OCI-LY7 (cell line): ENCODE measurements around the gene SPNS2. TPM values are rescaled to one million over a fixed set of nuclear protein-coding genes. Genes with fewer than 3 reads are reported as not detected.

Experiments
- BruUV-seq: library from RNA; stranded (reverse); fragments of 400-500 nt; replicated peaks from 2 replicates; lab custom pipeline; 2021; lab: Mats Ljungman, UMichigan
- CTCF ChIA-PET: fragments of 300-600 bp; sonication (Branson Sonifier 250); formaldehyde crosslinking; loops from one replicate; lab custom pipeline; 2022; ENCODE audit warnings: antibody characterized with exemption; ENCODE audit not compliant: unreplicated experiment; lab: Charles Lee
- POLR2A ChIA-PET: fragments of 300-600 bp; sonication (Branson Sonifier 250); formaldehyde crosslinking; loops from one replicate; lab custom pipeline; 2022; ENCODE audit warnings: antibody characterized with exemption; lab: Charles Lee
- DNase-seq: peaks from one replicate; pipeline ENCODE4 v3.0.0-alpha.2; 2015; ENCODE audit warnings: low spot score
- H2AFZ ChIP-seq: fragments of 200-600 bp; sonication (generic), shearing (Covaris generic); 2 replicates; pipeline ENCODE4 v1.6.1; 2014; ENCODE audit warnings: mild to moderate bottlenecking, antibody characterized with exemption, low read length, moderate library complexity
- H3K27ac ChIP-seq: fragments of 200-600 bp; sonication (generic); 2 replicates; pipeline ENCODE4 v1.5.1; 2014; ENCODE audit warnings: mixed run types, low read depth, mild to moderate bottlenecking, moderate library complexity, low read length, inconsistent platforms; ENCODE audit not compliant: poor library complexity, severe bottlenecking
- H3K36me3 ChIP-seq: fragments of 200-600 bp; sonication (generic); 2 replicates; pipeline ENCODE4 v1.6.1; 2014; ENCODE audit warnings: mild to moderate bottlenecking, antibody characterized with exemption, low read length, moderate library complexity, mixed read lengths; ENCODE audit not compliant: insufficient read depth
- H3K4me1 ChIP-seq: fragments of 200-600 bp; sonication (generic); 2 replicates; pipeline ENCODE4 v1.5.1; 2014; ENCODE audit warnings: mild to moderate bottlenecking, low read length; ENCODE audit not compliant: insufficient read depth, poor library complexity, severe bottlenecking
- H3K4me2 ChIP-seq: fragments of 200-600 bp; sonication (generic); 2 replicates; pipeline ENCODE4 v1.6.1; 2014; ENCODE audit warnings: mild to moderate bottlenecking, low read length
- H3K4me3 ChIP-seq: fragments of 200-600 bp; sonication (generic); 2 replicates; pipeline ENCODE4 v1.5.1; 2014; ENCODE audit warnings: mild to moderate bottlenecking, low read depth, low read length; ENCODE audit not compliant: poor library complexity, severe bottlenecking
- H3K79me2 ChIP-seq: fragments of 200-600 bp; sonication (generic); 2 replicates; pipeline ENCODE4 v1.6.1; 2016; ENCODE audit warnings: low read depth, mild to moderate bottlenecking, low read length, moderate library complexity, mixed read lengths; ENCODE audit not compliant: insufficient read depth
- H3K9me2 ChIP-seq: fragments of 200-600 bp; sonication (generic); 2 replicates; pipeline ENCODE4 v1.6.1; 2016; ENCODE audit warnings: mild to moderate bottlenecking, low read length, mixed read lengths; ENCODE audit not compliant: insufficient read depth
- H3K9me3 ChIP-seq: fragments of 200-600 bp; sonication (generic); 2 replicates; pipeline ENCODE4 v1.6.1; 2014; ENCODE audit warnings: mild to moderate bottlenecking, mixed run types, low read length, mixed read lengths
- H4K20me1 ChIP-seq: fragments of 200-600 bp; sonication (generic); 2 replicates; pipeline ENCODE4 v1.6.1; 2014; ENCODE audit warnings: mild to moderate bottlenecking, antibody characterized with exemption, low read length, moderate library complexity, mixed read lengths; ENCODE audit not compliant: insufficient read depth
- CTCF ChIP-seq: fragments of 200-600 bp; sonication (generic); conservative IDR thresholded peaks from 2 replicates; pipeline ENCODE4 v1.5.1; 2014; ENCODE audit warnings: mild to moderate bottlenecking, antibody characterized with exemption, low read length, moderate library complexity, mixed read lengths
- EZH2phosphoT487 ChIP-seq: fragments of 200-600 bp; sonication (generic); IDR thresholded peaks from 2 replicates; pipeline ENCODE4 v1.6.1; 2018; ENCODE audit warnings: low read depth, borderline replicate concordance, mild to moderate bottlenecking, mixed run types, antibody characterized with exemption, low read length, moderate library complexity, mixed read lengths
- intact Hi-C: fragments of 100-400 bp; cut with micrococcal nuclease; formaldehyde crosslinking; loops from one replicate; pipeline ENCODE4 v1.10.0; 2022; ENCODE audit not compliant: unreplicated experiment
- total RNA-seq, 2 experiments: library from RNA; depleted of rRNA in 1 of 2; stranded (reverse); fragments of >200 nt in 1 of 2; shearing (Covaris generic) in 1 of 2; gene quantifications; 2 replicates each; pipeline ENCODE4 v1.2.3, GENCODE V29; 2014 to 2022

SPNS2 gene
- total RNA-seq, 2 experiments from 2014 or later = 1.6 to 5.4 TPM

- no TSS peak for BruUV-seq
- Histone ChIP-seq H3K27ac (no peak overlapping the region), H3K4me2 (no peak overlapping the region), H2AFZ (no peak overlapping the region), H3K9me3 (no peaks in the 10 kb centered on the region), H3K79me2 (peaks cover 28% of the 10 kb centered on the region), H3K4me3 (no peak overlapping the region), H3K4me1 (peaks cover 17% of the 10 kb centered on the region), H4K20me1 (no peaks in the 10 kb centered on the region), H3K9me2 (no peaks in the 10 kb centered on the region), H3K36me3 (peaks cover 89% of the 10 kb centered on the region)
- DNase-seq = no peak
- TF ChIP-seq EZH2phosphoT487 = no peak
- 0 out of 2 replicates have a peak, but pooled peaks have one; percentile 33 for TF ChIP-seq CTCF
- intact Hi-C loops = no loop called here
- POLR2A ChIA-PET = no interaction called here
- CTCF ChIA-PET = interaction anchor here (0.6 kb wide), 1 partner anchor 358 kb away, joined by 3 read pairs; no protein-coding TSS in a partner anchor
Observed at GRCh38 chr17:4551141-4551540, 52.5 kb downstream of the SPNS2 start.

- no peak overlapping the region for H3K4me3 ChIP-seq
- no peaks in the 10 kb centered on the region for H3K9me3 ChIP-seq
- DNase-seq = no peak
- H3K79me2 ChIP-seq = peaks cover 28% of the 10 kb centered on the region
- H3K9me2 ChIP-seq = no peaks in the 10 kb centered on the region
- H4K20me1 ChIP-seq = no peaks in the 10 kb centered on the region
- H3K4me1 ChIP-seq = peaks cover 25% of the 10 kb centered on the region
- no peak overlapping the region for H2AFZ ChIP-seq
- POLR2A ChIA-PET = interaction anchor here (0.6 kb wide), 1 partner anchor 118 kb away, joined by 3 read pairs; the partner anchor contains the start of gene SPNS3
- no peak for TF ChIP-seq CTCF
- TF ChIP-seq EZH2phosphoT487 = no peak
- intact Hi-C loops = no loop called here
- no peak overlapping the region for H3K4me2 ChIP-seq
- no peak overlapping the region for H3K27ac ChIP-seq
- H3K36me3 ChIP-seq = peaks cover 80% of the 10 kb centered on the region
- BruUV-seq = no TSS peak
- CTCF ChIA-PET = no interaction called here
Observed at GRCh38 chr17:4551796-4552525, 53.3 kb downstream of the SPNS2 start.

- no peak for DNase-seq
- POLR2A ChIA-PET = no interaction called here
- Histone ChIP-seq H3K4me2 (peak overlapping the region; percentile 86), H3K4me3 (peak overlapping the region; percentile 96), H3K9me2 (no peaks in the 10 kb centered on the region), H3K36me3 (peaks cover 63% of the 10 kb centered on the region), H3K27ac (peak overlapping the region; percentile 36), H3K4me1 (peaks cover 25% of the 10 kb centered on the region), H2AFZ (no peak overlapping the region), H4K20me1 (no peaks in the 10 kb centered on the region), H3K9me3 (no peaks in the 10 kb centered on the region), H3K79me2 (peaks cover 28% of the 10 kb centered on the region)
- intact Hi-C loops = loop anchor here (2.0 kb wide), 2 partner anchors 31 to 133 kb away; no protein-coding TSS in a partner anchor
- BruUV-seq = no TSS peak
- CTCF ChIA-PET = no interaction called here
- no peak for TF ChIP-seq CTCF
- no peak for TF ChIP-seq EZH2phosphoT487
Observed at GRCh38 chr17:4553669-4554068, 55.0 kb downstream of the SPNS2 start.
